ENCODE data around the gene SHPK. TPM values are rescaled to one million over a fixed set of nuclear protein-coding genes. Genes with fewer than 3 reads are reported as not detected.

SHPK gene
- total RNA-seq, 1 donor: 8.3 TPM

DNA sequence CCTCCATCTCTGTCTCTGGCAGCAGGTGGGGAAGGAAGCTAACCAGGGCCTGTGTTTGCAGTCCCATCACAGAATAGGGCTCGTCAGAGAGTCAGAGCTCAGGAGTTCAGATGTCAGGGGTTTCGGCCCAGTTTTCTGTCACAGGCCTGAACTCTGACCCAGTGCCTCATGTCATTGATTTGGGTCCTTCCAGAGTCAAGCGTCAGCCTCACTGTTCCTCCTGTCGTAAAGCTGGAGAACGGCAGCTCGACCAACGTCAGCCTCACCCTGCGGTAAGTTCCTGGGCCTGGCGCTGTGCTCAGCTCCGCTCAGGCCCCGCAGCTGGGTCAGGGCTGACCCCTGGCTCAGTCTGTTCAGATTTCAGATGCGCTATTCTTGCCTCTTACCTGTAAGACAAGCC lies 11.2 kb upstream of the SHPK start:
- Histone ChIP-seq H3K27ac (ENCODE audit: low read depth, low read length) (no peak overlapping the region), H3K27me3 (ENCODE audit: insufficient read depth, low read length) (no peaks in the 10 kb centered on the region), H3K4me3 (ENCODE audit: insufficient read depth, low read length) (no peak overlapping the region), H3K4me1 (ENCODE audit: insufficient read depth, low read length) (no peaks in the 10 kb centered on the region), H2AFZ (ENCODE audit: low read length) (no peak overlapping the region), H3K36me3 (ENCODE audit: insufficient read depth, low read length) (peaks cover 20% of the 10 kb centered on the region), H3K9me3 (ENCODE audit: low read depth, low read length) (no peaks in the 10 kb centered on the region), H3K4me2 (ENCODE audit: insufficient read depth, low read length) (no peak overlapping the region), H4K20me1 (ENCODE audit: insufficient read depth, low read length) (peaks cover 2% of the 10 kb centered on the region), H3K79me2 (ENCODE audit: insufficient read depth, low read length) (no peaks in the 10 kb centered on the region)
- no peak for DNase-seq (ENCODE audit: insufficient read length, low spot score, missing footprints)
- TF ChIP-seq, protein P1, sequence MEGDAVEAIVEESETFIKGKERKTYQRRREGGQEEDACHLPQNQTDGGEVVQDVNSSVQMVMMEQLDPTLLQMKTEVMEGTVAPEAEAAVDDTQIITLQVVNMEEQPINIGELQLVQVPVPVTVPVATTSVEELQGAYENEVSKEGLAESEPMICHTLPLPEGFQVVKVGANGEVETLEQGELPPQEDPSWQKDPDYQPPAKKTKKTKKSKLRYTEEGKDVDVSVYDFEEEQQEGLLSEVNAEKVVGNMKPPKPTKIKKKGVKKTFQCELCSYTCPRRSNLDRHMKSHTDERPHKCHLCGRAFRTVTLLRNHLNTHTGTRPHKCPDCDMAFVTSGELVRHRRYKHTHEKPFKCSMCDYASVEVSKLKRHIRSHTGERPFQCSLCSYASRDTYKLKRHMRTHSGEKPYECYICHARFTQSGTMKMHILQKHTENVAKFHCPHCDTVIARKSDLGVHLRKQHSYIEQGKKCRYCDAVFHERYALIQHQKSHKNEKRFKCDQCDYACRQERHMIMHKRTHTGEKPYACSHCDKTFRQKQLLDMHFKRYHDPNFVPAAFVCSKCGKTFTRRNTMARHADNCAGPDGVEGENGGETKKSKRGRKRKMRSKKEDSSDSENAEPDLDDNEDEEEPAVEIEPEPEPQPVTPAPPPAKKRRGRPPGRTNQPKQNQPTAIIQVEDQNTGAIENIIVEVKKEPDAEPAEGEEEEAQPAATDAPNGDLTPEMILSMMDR (IDR thresholded peaks at IDR 0.05; ENCODE audit: extremely low read depth, low read depth, low read length): no peak

GRCh38 chr17:3645310-3645709 lies 9.3 kb upstream of the SHPK start:
- Histone ChIP-seq H3K27ac (ENCODE audit: low read depth, low read length) (peak overlapping the region; percentile 3), H3K9me3 (ENCODE audit: low read depth, low read length) (no peaks in the 10 kb centered on the region), H3K4me2 (ENCODE audit: insufficient read depth, low read length) (no peak overlapping the region), H3K27me3 (ENCODE audit: insufficient read depth, low read length) (no peaks in the 10 kb centered on the region), H3K4me1 (ENCODE audit: insufficient read depth, low read length) (peaks cover 3% of the 10 kb centered on the region), H2AFZ (ENCODE audit: low read length) (no peak overlapping the region), H4K20me1 (ENCODE audit: insufficient read depth, low read length) (peaks cover 2% of the 10 kb centered on the region), H3K36me3 (ENCODE audit: insufficient read depth, low read length) (peaks cover 20% of the 10 kb centered on the region), H3K79me2 (ENCODE audit: insufficient read depth, low read length) (no peaks in the 10 kb centered on the region), H3K4me3 (ENCODE audit: insufficient read depth, low read length) (no peak overlapping the region)
- DNase-seq (ENCODE audit: insufficient read length, low spot score, missing footprints): peak; percentile 39
- TF ChIP-seq, protein P1 (IDR thresholded peaks at IDR 0.05; ENCODE audit: extremely low read depth, low read depth, low read length): no peak

DNA sequence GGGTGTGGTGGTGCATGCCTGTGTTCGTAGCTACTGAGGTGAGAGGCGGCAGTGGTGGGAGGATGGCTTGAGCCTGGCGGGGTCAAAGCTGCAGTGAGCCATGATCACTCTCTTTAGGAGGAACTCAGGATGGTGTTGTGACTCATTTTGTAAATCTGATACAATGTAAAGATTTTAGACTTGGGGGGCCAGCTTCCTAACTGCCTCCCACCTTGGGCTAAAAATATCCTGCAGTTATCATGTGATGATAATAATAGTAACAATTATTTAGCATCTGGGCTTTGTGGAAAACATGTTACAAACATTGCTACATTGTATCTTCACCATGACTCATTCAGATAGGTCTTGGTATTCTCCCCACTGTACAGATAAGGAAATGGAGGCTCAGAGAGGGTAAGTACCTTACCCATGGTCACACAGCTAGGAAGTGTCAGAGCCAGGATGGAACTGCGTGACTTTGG lies 7.9 kb upstream of the SHPK start:
- H3K79me2 ChIP-seq (ENCODE audit: insufficient read depth, low read length): peaks cover 2% of the 10 kb centered on the region
- no peaks in the 10 kb centered on the region for H3K9me3 ChIP-seq (ENCODE audit: low read depth, low read length)
- H3K36me3 ChIP-seq (ENCODE audit: insufficient read depth, low read length): peaks cover 12% of the 10 kb centered on the region
- no peak overlapping the region for H3K4me2 ChIP-seq (ENCODE audit: insufficient read depth, low read length)
- H3K4me1 ChIP-seq (ENCODE audit: insufficient read depth, low read length): peaks cover 10% of the 10 kb centered on the region
- H2AFZ ChIP-seq (ENCODE audit: low read length): no peak overlapping the region
- DNase-seq (ENCODE audit: insufficient read length, low spot score, missing footprints): peak; percentile 71
- peaks cover 2% of the 10 kb centered on the region for H4K20me1 ChIP-seq (ENCODE audit: insufficient read depth, low read length)
- no peak overlapping the region for H3K27ac ChIP-seq (ENCODE audit: low read depth, low read length)
- no peaks in the 10 kb centered on the region for H3K27me3 ChIP-seq (ENCODE audit: insufficient read depth, low read length)
- TF ChIP-seq, protein P1 (IDR thresholded peaks at IDR 0.05; ENCODE audit: extremely low read depth, low read depth, low read length): no peak
- no peak overlapping the region for H3K4me3 ChIP-seq (ENCODE audit: insufficient read depth, low read length)

GRCh38 chr17:3641717-3642486 lies 5.9 kb upstream of the SHPK start:
- peaks cover 2% of the 10 kb centered on the region for H4K20me1 ChIP-seq (ENCODE audit: insufficient read depth, low read length)
- TF ChIP-seq, protein P1 (IDR thresholded peaks at IDR 0.05; ENCODE audit: extremely low read depth, low read depth, low read length): no peak
- H2AFZ ChIP-seq (ENCODE audit: low read length): no peak overlapping the region

More at GRCh38 chr17:3641717-3642486, 5.9 kb upstream of the SHPK start:
- H3K4me2 ChIP-seq (ENCODE audit: insufficient read depth, low read length): no peak overlapping the region
- peaks cover 19% of the 10 kb centered on the region for H3K79me2 ChIP-seq (ENCODE audit: insufficient read depth, low read length)
- H3K27ac ChIP-seq (ENCODE audit: low read depth, low read length): no peak overlapping the region
- H3K36me3 ChIP-seq (ENCODE audit: insufficient read depth, low read length): peaks cover 12% of the 10 kb centered on the region
- no peak overlapping the region for H3K4me3 ChIP-seq (ENCODE audit: insufficient read depth, low read length)
- no peaks in the 10 kb centered on the region for H3K9me3 ChIP-seq (ENCODE audit: low read depth, low read length)
- H3K4me1 ChIP-seq (ENCODE audit: insufficient read depth, low read length): peaks cover 13% of the 10 kb centered on the region
- H3K27me3 ChIP-seq (ENCODE audit: insufficient read depth, low read length): no peaks in the 10 kb centered on the region
- peak; percentile 67 for DNase-seq (ENCODE audit: insufficient read length, low spot score, missing footprints)
